ENCODE data around the gene TUB. TPM values are rescaled to one million over a fixed set of nuclear protein-coding genes. Genes with fewer than 3 reads are reported as not detected.

The TUB gene
- total and polyA plus RNA-seq, 2 of the 13 experiments (the other 11 are each of a cell fraction or from before 2014, with no cell fraction given) = 4.3 to 5.6 TPM

GRCh38 chr11:8060801-8061554 lies 20.0 kb upstream of the TUB start (continued):
- TF ChIP-seq ZZZ3 (CRISPR knock-in tag; IDR thresholded peaks at IDR 0.05; ENCODE audit: borderline replicate concordance) = no peak
- TF ChIP-seq ZNF672 (CRISPR knock-in tag; IDR thresholded peaks at IDR 0.05) = no peak
- no peak for TF ChIP-seq ATF2 (CRISPR knock-in tag; IDR thresholded peaks at IDR 0.05)
- TF ChIP-seq SATB2 (CRISPR knock-in tag; IDR thresholded peaks at IDR 0.05) = no peak

- Histone ChIP-seq H3K27ac (ENCODE audit: extremely low read length, insufficient read depth, low read length) (no peak overlapping the region), H3K9me3 (ENCODE audit: low read length) (no peaks in the 10 kb centered on the region), H3K4me1 (ENCODE audit: insufficient read depth, low read length) (no peaks in the 10 kb centered on the region), H3K4me2 (ENCODE audit: low read depth, low read length) (no peak overlapping the region), H2AFZ (ENCODE audit: low read length) (no peak overlapping the region), H3K27me3 (ENCODE audit: control insufficient read depth in 1 of 2, insufficient read depth in 2 of 2, low read length in 2 of 2) (peaks cover 4 to 47% of the 10 kb centered on the region in 2 experiments; a peak in 4 of 5 replicates), H3K9ac (ENCODE audit: insufficient read depth, low read depth, low read length) (no peak overlapping the region), H4K20me1 (ENCODE audit: insufficient read depth, low read length) (no peaks in the 10 kb centered on the region), H3K4me3 (replicated peaks in 1 of 3; ENCODE audit: insufficient read depth in 1 of 3, low read depth in 2 of 3, low read length in 3 of 3) (no peak overlapping the region), H3K79me2 (ENCODE audit: insufficient read depth, low read length) (no peaks in the 10 kb centered on the region), H3K36me3 (replicated peaks in 1 of 2; ENCODE audit: control insufficient read depth in 1 of 2, insufficient read depth in 2 of 2, low read length in 2 of 2) (no peaks in the 10 kb centered on the region)
- ChIA-PET POLR2A (no interaction called here), CTCF (ENCODE audit: low intra/inter-chr PET ratio, low total read pairs) (no interaction called here)
- no peak for TF ChIP-seq IKZF1 (IDR thresholded peaks at IDR 0.05)
- FAIRE-seq = no peak
- no TSS peak for BruUV-seq (replicated peaks)
- no peak for DNase-seq (ENCODE audit: low spot score)
- WGBS (ENCODE audit: low lambda C conversion rate) = 64% methylated on average over 10 of the region's 22 CpGs
- intact Hi-C loops (cut with micrococcal nuclease; ENCODE audit: unreplicated experiment) (no loop called here), in situ Hi-C loops (cut with HindIII; ENCODE audit: extremely low pct_ligation_motif_present, low pct_unique_long_range_greater_than_20kb) (no loop called here)
- ATAC-seq = 0 out of 3 replicates have a peak, but pooled peaks have one; percentile 16
Observed at GRCh38 chr11:8061555-8062428, 19.2 kb upstream of the TUB start.

Measured in HepG2 (cell line).